Adrenal gland (tissue), 12 donors: ENCODE data around the gene CPN1. TPM values are rescaled to one million over a fixed set of nuclear protein-coding genes. Genes with fewer than 3 reads are reported as not detected.

Experiments used
- DNase-seq, 7 donors: peaks; one replicate each; pipeline ENCODE4 v3.0.0-alpha.2; 2019 to 2020
- H3K27ac ChIP-seq, 5 donors: fragments of 200-600 bp; sonication (generic) in 4 of 5; 1 replicate in 3 of 5; 2 replicates in 2 of 5; pipeline versions ENCODE4 v1.5.1 to v1.8.0; 2016 to 2020; ENCODE audit warnings: mild to moderate bottlenecking in 1 of 5
- H3K27me3 ChIP-seq: fragments of 200-600 bp; 2 replicates; pipeline ENCODE4 v1.8.0; 2021
- H3K36me3 ChIP-seq, 2 donors: fragments of 200-600 bp; replicated peaks in 1 of 2; 1 replicate in 1 of 2; 2 replicates in 1 of 2; pipeline versions ENCODE4 v1.5.1 to v1.8.0; 2018 to 2022
- H3K4me1 ChIP-seq, 2 donors: fragments of 200-600 bp; replicated peaks in 1 of 2; 1 replicate in 1 of 2; 2 replicates in 1 of 2; pipeline versions ENCODE4 v1.5.1 to v1.8.0; 2018 to 2021
- H3K4me3 ChIP-seq, 4 donors: fragments of 200-600 bp; sonication (generic) in 3 of 4; one replicate each; pipeline ENCODE4 v1.5.1; 2016 to 2018
- H3K9me3 ChIP-seq, 3 donors: fragments of 200-600 bp; sonication (generic) in 1 of 3; replicated peaks in 1 of 3; 1 replicate in 2 of 3; 2 replicates in 1 of 3; pipeline versions ENCODE4 v1.5.1 to v1.8.0; 2016 to 2021
- POLR2A ChIP-seq, 2 donors: fragments of 450-650 bp; IDR thresholded peaks; one replicate each; pipeline ENCODE4 v1.6.1; 2017; ENCODE audit warnings: antibody characterized with exemption in 2 of 2, mild to moderate bottlenecking in 2 of 2, moderate library complexity in 1 of 2
- WGBS, 4 donors: extraction: QIAGEN DNeasy Blood & Tissue Kit in 2 of 4; methylation state at CpG; one replicate each; pipeline versions ENCODE4 v1.1.5 to v1.1.7; 2013 to 2017; 5-methylcytosine and 5-hydroxymethylcytosine counted together
- intact Hi-C, 2 donors: fragments of 100-400 bp; cut with DNase I; formaldehyde crosslinking; loops; one replicate each; pipeline versions ENCODE4 v1.14.1 to v1.15.0; 2022 to 2023
- polyA plus RNA-seq, 3 donors: library from polyadenylated mRNA; stranded (reverse); fragments of 200-250 nt in 2 of 3; fragments of 350-450 nt in 1 of 3; fragmentation: Illumina TruSeq in 1 of 3; extraction: RNeasy Lipid Tissue Mini Kit (QIAGEN cat#74804) in 1 of 3; gene quantifications; one replicate each; pipeline ENCODE4 v1.2.3, GENCODE V29; 2013 to 2014
- total RNA-seq, 9 donors: library from RNA; depleted of rRNA in 4 of 9; stranded (reverse); fragments of >200 nt in 4 of 9; fragments of 120-200 nt in 1 of 9; fragmentation: NEBNext Ultra II Directional in 1 of 9; extraction: Animal tissue kit (Norgen Biotek cat#: 25700) in 1 of 9; gene quantifications; one replicate each; pipeline versions ENCODE4 v1.1.0 to v1.2.4, GENCODE V29; 2013 to 2023
- TF ChIP-seq, protein P1 (sequence below), 6 experiments: fragments of 450-650 bp in 4 of 6; fragments of 200-600 bp in 2 of 6; sonication (generic) in 1 of 6; IDR thresholded peaks; 1 replicate in 5 of 6; 2 replicates in 1 of 6; pipeline versions ENCODE4 v1.5.1 to v1.8.0; 2016 to 2021; ENCODE audit warnings: antibody characterized with exemption in 6 of 6, mild to moderate bottlenecking in 2 of 6, moderate library complexity in 1 of 6
- donor health status: healthy with polysubstance abuse.
- donor health status: Bipolar disorder and iron deficiency.
- donor health status: DM: yes; HTN: yes; CAD: no.
- donor health status: DM: no; HTN: no; CAD: no.
- donor health status: DM: no; HTN: no; CAD: no.
- donor health status: DM: yes; HTN: yes; CAD: no.

The CPN1 gene
- total and polyA plus RNA-seq, 12 donors, result not detected

DNA sequence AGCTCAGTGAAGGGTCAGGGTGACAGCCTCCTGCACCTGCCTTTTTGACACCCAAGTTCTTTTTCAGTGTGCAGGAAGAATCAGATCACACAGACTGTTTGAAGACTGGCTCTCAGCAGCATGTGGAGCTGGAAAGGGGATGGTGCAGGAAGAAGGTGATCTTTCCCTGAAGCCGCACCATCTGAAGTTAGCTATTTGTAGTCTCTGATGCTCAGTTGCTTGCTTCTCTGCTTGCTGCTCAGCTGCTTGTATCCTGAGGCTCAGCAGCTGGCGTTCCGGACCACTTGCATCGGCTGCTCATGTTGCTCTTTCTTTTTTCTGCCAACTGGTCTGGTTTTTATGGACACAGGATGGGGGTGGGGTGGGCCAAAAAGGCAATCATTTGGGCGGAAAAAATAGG lies 56.1 kb downstream of the CPN1 start:
- 72 to 89% (median 82%) methylated on average over 5 of the region's 5 CpGs for WGBS, 4 donors
- DNase-seq, result no peak
- Histone ChIP-seq H3K36me3 (no peaks in the 10 kb centered on the region), H3K27ac (no peak overlapping the region), H3K4me3 (no peak overlapping the region), H3K4me1 (no peaks in the 10 kb centered on the region), H3K27me3 (no peaks in the 10 kb centered on the region), H3K9me3 (no peaks in the 10 kb centered on the region)
- TF ChIP-seq POLR2A (IDR thresholded peaks at IDR 0.05), result no peak
- TF ChIP-seq, protein P1, sequence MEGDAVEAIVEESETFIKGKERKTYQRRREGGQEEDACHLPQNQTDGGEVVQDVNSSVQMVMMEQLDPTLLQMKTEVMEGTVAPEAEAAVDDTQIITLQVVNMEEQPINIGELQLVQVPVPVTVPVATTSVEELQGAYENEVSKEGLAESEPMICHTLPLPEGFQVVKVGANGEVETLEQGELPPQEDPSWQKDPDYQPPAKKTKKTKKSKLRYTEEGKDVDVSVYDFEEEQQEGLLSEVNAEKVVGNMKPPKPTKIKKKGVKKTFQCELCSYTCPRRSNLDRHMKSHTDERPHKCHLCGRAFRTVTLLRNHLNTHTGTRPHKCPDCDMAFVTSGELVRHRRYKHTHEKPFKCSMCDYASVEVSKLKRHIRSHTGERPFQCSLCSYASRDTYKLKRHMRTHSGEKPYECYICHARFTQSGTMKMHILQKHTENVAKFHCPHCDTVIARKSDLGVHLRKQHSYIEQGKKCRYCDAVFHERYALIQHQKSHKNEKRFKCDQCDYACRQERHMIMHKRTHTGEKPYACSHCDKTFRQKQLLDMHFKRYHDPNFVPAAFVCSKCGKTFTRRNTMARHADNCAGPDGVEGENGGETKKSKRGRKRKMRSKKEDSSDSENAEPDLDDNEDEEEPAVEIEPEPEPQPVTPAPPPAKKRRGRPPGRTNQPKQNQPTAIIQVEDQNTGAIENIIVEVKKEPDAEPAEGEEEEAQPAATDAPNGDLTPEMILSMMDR (IDR thresholded peaks at IDR 0.05), result no peak
- intact Hi-C loops, result no loop called here

- Histone ChIP-seq H3K27ac (no peak overlapping the region), H3K4me1 (no peaks in the 10 kb centered on the region), H3K4me3 (no peak overlapping the region), H3K27me3 (no peaks in the 10 kb centered on the region), H3K9me3 (no peaks in the 10 kb centered on the region), H3K36me3 (no peaks in the 10 kb centered on the region)
- TF ChIP-seq, protein P1 (IDR thresholded peaks at IDR 0.05), result no peak
- TF ChIP-seq POLR2A (IDR thresholded peaks at IDR 0.05), result no peak
- intact Hi-C loops, result no loop called here
- no peak for DNase-seq
- WGBS, 4 donors, result 87 to 95% (median 88%) methylated on average over 11 of the region's 11 CpGs
These were observed 56.9 kb downstream of the CPN1 start for GRCh38 chr10:100024748-100025147.

DNA sequence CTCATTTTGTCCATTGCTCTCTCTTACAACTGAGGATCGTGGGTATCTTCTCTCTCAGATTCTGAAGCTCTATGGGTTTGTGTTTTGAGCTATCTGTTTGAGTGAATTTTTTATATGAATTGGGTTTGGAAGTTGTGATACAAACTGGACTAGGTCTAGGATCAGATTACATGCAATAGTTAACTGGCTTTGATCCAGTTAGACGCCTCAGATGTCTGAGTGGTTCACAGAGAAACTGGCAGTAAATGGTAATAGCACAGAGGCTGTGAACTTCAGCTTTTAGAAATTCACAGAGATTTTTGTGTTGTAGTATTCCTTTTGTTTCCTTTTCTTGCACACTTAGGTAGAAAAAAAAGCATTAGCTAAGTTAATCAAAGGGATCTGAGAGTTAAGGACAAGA lies 59.3 kb downstream of the CPN1 start:
- DNase-seq, result no peak
- intact Hi-C loops, result no loop called here
- no peaks in the 10 kb centered on the region for H3K9me3 ChIP-seq
- no peak overlapping the region for H3K27ac ChIP-seq
- WGBS, 4 donors, result 59 to 72% (median 65%) methylated on average over 2 of the region's 2 CpGs
- H3K4me3 ChIP-seq, result no peak overlapping the region
- no peak for TF ChIP-seq POLR2A (IDR thresholded peaks at IDR 0.05)
- TF ChIP-seq, protein P1 (IDR thresholded peaks at IDR 0.05), result no peak
- no peaks in the 10 kb centered on the region for H3K27me3 ChIP-seq
- no peaks in the 10 kb centered on the region for H3K36me3 ChIP-seq
- H3K4me1 ChIP-seq, result no peaks in the 10 kb centered on the region

DNA sequence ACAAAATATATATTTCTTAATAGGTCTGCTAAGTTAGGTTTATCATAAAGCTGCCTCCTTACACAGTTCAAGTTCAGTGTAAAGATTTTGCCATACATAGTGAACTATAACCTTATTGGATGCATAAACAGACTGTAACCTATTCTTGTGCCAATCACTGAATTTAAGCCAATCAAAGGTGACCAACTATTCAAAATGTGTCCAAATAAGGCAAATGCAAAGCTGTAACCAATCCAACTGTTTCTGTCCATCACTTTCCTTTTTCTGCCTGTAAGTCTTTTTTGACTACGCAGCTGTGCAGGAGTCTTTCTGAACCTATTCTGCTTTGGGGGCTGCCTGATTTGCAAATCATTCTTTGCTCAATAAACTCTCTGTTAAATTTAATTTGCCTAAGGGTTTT lies 60.3 kb downstream of the CPN1 start:
- 88 to 92% (median 91%) methylated on average over 1 of the region's 1 CpG for WGBS, 4 donors
- no peaks in the 10 kb centered on the region for H3K36me3 ChIP-seq
- no peak overlapping the region for H3K4me3 ChIP-seq
- H3K4me1 ChIP-seq, result no peaks in the 10 kb centered on the region
- H3K27me3 ChIP-seq, result no peaks in the 10 kb centered on the region
- H3K9me3 ChIP-seq, result no peaks in the 10 kb centered on the region
- H3K27ac ChIP-seq, result no peak overlapping the region
- intact Hi-C loops, result no loop called here
- DNase-seq, result no peak
- TF ChIP-seq POLR2A (IDR thresholded peaks at IDR 0.05), result no peak
- TF ChIP-seq, protein P1 (IDR thresholded peaks at IDR 0.05), result no peak
